Iris pigment epithelial cell (primary cell): ENCODE data around the gene NCK2.

Experiments
- DNase-seq: peaks from one replicate; pipeline ENCODE4 v3.0.0-alpha.2; 2011; ENCODE audit warnings: low read depth

NCK2 gene

GRCh38 chr2:105744909-105745853 is at the start of gene NCK2:
TSS of gene NCK2 (plus strand) at chr2:105744912. CDS start at chr2:105855064, 110,152 bp downstream.
- DNase-seq = peak; percentile 44

GRCh38 chr2:105697781-105698449 is 46.8 kb upstream of the NCK2 start:
- DNase-seq = no peak

- DNase-seq = no peak
These were observed 45.9 kb upstream of the NCK2 start for GRCh38 chr2:105698820-105699219.

GRCh38 chr2:105701042-105701441 is 43.7 kb upstream of the NCK2 start:
- DNase-seq = no peak

- no peak for DNase-seq
These were observed 36.0 kb upstream of the NCK2 start for GRCh38 chr2:105708697-105709096.

GRCh38 chr2:105711394-105711793 is 33.3 kb upstream of the NCK2 start:
- DNase-seq = no peak

GRCh38 chr2:105712166-105712915 is 32.4 kb upstream of the NCK2 start:
- no peak for DNase-seq

- peak; percentile 23 for DNase-seq
These were observed 31.6 kb upstream of the NCK2 start for GRCh38 chr2:105712981-105713596.

- DNase-seq = no peak
These were observed 30.6 kb upstream of the NCK2 start for GRCh38 chr2:105714141-105714540.

- DNase-seq = no peak
These were observed 25.7 kb upstream of the NCK2 start for GRCh38 chr2:105718846-105719481.

GRCh38 chr2:105721991-105722511 is 22.7 kb upstream of the NCK2 start:
- no peak for DNase-seq

GRCh38 chr2:105722726-105723297 is 21.9 kb upstream of the NCK2 start:
- DNase-seq = no peak

- DNase-seq = no peak
These were observed 21.3 kb upstream of the NCK2 start for GRCh38 chr2:105723431-105723830.

- DNase-seq = no peak
These were observed 19.3 kb upstream of the NCK2 start for GRCh38 chr2:105725388-105725787.

- DNase-seq = no peak
These were observed 14.5 kb upstream of the NCK2 start for GRCh38 chr2:105730170-105730569.

- DNase-seq = no peak
These were observed 13.2 kb upstream of the NCK2 start for GRCh38 chr2:105731511-105731910.

- DNase-seq = peak; percentile 52
These were observed 12.6 kb upstream of the NCK2 start for GRCh38 chr2:105732101-105732500.

GRCh38 chr2:105732955-105733607 is 11.6 kb upstream of the NCK2 start:
- DNase-seq = no peak

- no peak for DNase-seq
These were observed 10.8 kb upstream of the NCK2 start for GRCh38 chr2:105733875-105734274.

- peak; percentile 42 for DNase-seq
These were observed 9.8 kb upstream of the NCK2 start for GRCh38 chr2:105734762-105735538.
